Measurements from ENCODE around the gene ALPK3.

GRCh38 chr15:84892786-84893307 lies 75.7 kb downstream of the ALPK3 start:
- no peak for TF ChIP-seq CTCF (IDR thresholded peaks at IDR 0.05)
- TF ChIP-seq EZH2phosphoT487 (IDR thresholded peaks at IDR 0.05): no peak

Data from neural progenitor cell (in vitro differentiated cells).